Measurements from ENCODE around the gene SGCA. TPM values are rescaled to one million over a fixed set of nuclear protein-coding genes. Genes with fewer than 3 reads are reported as not detected.

Gene SGCA
- total and polyA plus RNA-seq, 7 donors: 2.5 to 80.1 (median 27.3) TPM

GRCh38 chr17:50130559-50131305 lies 35.1 kb upstream of the SGCA start:
- Histone ChIP-seq H3K9me3 (no peaks in the 10 kb centered on the region), H3K27ac (peak overlapping the region in 1 of 4 donors; percentile 33), H3K36me3 (peaks cover 0 to 15% (median 11%) of the 10 kb centered on the region in 4 donors), H3K4me3 (peak overlapping the region in 3 of 4 donors; percentile 51 to 61 (median 59)), H3K27me3 (peaks cover 7 to 25% (median 10%) of the 10 kb centered on the region in 3 donors), H3K4me1 (peaks cover 0 to 56% (median 41%) of the 10 kb centered on the region in 4 donors)
- intact Hi-C loops (cut with DNase I): no loop called here
- TF ChIP-seq POLR2A (IDR thresholded peaks at IDR 0.05) (no peak), POLR2AphosphoS5 (IDR thresholded peaks at IDR 0.05) (no peak), EP300 (IDR thresholded peaks at IDR 0.05) (no peak)
- TF ChIP-seq, protein P1, sequence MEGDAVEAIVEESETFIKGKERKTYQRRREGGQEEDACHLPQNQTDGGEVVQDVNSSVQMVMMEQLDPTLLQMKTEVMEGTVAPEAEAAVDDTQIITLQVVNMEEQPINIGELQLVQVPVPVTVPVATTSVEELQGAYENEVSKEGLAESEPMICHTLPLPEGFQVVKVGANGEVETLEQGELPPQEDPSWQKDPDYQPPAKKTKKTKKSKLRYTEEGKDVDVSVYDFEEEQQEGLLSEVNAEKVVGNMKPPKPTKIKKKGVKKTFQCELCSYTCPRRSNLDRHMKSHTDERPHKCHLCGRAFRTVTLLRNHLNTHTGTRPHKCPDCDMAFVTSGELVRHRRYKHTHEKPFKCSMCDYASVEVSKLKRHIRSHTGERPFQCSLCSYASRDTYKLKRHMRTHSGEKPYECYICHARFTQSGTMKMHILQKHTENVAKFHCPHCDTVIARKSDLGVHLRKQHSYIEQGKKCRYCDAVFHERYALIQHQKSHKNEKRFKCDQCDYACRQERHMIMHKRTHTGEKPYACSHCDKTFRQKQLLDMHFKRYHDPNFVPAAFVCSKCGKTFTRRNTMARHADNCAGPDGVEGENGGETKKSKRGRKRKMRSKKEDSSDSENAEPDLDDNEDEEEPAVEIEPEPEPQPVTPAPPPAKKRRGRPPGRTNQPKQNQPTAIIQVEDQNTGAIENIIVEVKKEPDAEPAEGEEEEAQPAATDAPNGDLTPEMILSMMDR (IDR thresholded peaks at IDR 0.05): no peak
- 29 to 52% methylated on average over 19 of the region's 19 CpGs for WGBS, 2 donors
- no peak for DNase-seq

GRCh38 chr17:50132104-50132794 lies 33.6 kb upstream of the SGCA start:
- 77 to 82% methylated on average over 6 of the region's 6 CpGs for WGBS, 2 donors
- H3K4me1 ChIP-seq: peaks cover 0 to 56% (median 41%) of the 10 kb centered on the region in 4 donors
- TF ChIP-seq, protein P1 (IDR thresholded peaks at IDR 0.05): no peak
- no peak for TF ChIP-seq POLR2AphosphoS5 (IDR thresholded peaks at IDR 0.05)
- TF ChIP-seq EP300 (IDR thresholded peaks at IDR 0.05): no peak
- no peak for TF ChIP-seq POLR2A (IDR thresholded peaks at IDR 0.05)

GRCh38 chr17:50133028-50133768 lies 32.6 kb upstream of the SGCA start:
- peaks cover 7 to 23% (median 10%) of the 10 kb centered on the region in 3 donors for H3K27me3 ChIP-seq
- H3K27ac ChIP-seq: peak overlapping the region; percentile 51 to 75 (median 64)
- H3K4me1 ChIP-seq: peaks cover 0 to 54% (median 41%) of the 10 kb centered on the region in 4 donors
- TF ChIP-seq POLR2A (IDR thresholded peaks at IDR 0.05) (no peak), POLR2AphosphoS5 (IDR thresholded peaks at IDR 0.05) (no peak), EP300 (IDR thresholded peaks at IDR 0.05) (no peak)
- TF ChIP-seq, protein P1 (IDR thresholded peaks at IDR 0.05): no peak
- WGBS, 2 donors: 58 to 66% methylated on average over 7 of the region's 7 CpGs
- no peak for DNase-seq
- intact Hi-C loops (cut with DNase I): no loop called here
- H3K36me3 ChIP-seq: peaks cover 7 to 40% (median 28%) of the 10 kb centered on the region in 4 donors
- no peak overlapping the region for H3K4me3 ChIP-seq
- no peaks in the 10 kb centered on the region for H3K9me3 ChIP-seq

More at GRCh38 chr17:50132104-50132794, 33.6 kb upstream of the SGCA start:
- intact Hi-C loops (cut with DNase I): no loop called here
- Histone ChIP-seq H3K27me3 (peaks cover 7 to 25% (median 10%) of the 10 kb centered on the region in 3 donors), H3K9me3 (no peaks in the 10 kb centered on the region), H3K4me3 (no peak overlapping the region), H3K27ac (peak overlapping the region in 2 of 4 donors; percentile 73 to 75), H3K36me3 (peaks cover 7 to 30% (median 20%) of the 10 kb centered on the region in 4 donors)
- no peak for DNase-seq

GRCh38 chr17:50133769-50134099 lies 32.1 kb upstream of the SGCA start:
- Histone ChIP-seq H3K27me3 (peaks cover 7 to 19% (median 10%) of the 10 kb centered on the region in 3 donors), H3K27ac (peak overlapping the region; percentile 51 to 75 (median 64)), H3K36me3 (peaks cover 10 to 45% (median 33%) of the 10 kb centered on the region in 4 donors), H3K4me1 (peaks cover 0 to 49% (median 38%) of the 10 kb centered on the region in 4 donors), H3K4me3 (no peak overlapping the region), H3K9me3 (no peaks in the 10 kb centered on the region)
- intact Hi-C loops (cut with DNase I): no loop called here
- no peak for DNase-seq
- 23 to 58% methylated on average over 16 of the region's 16 CpGs for WGBS, 2 donors
- TF ChIP-seq, protein P1 (IDR thresholded peaks at IDR 0.05): no peak
- TF ChIP-seq POLR2AphosphoS5 (IDR thresholded peaks at IDR 0.05): no peak
- no peak for TF ChIP-seq POLR2A (IDR thresholded peaks at IDR 0.05)
- no peak for TF ChIP-seq EP300 (IDR thresholded peaks at IDR 0.05)
